NCI-H1930 (cell line): ENCODE data around the gene DGKI.
A peak's percentile ranks its signal among the peaks of the same experiment; 100 is the strongest.

ENCODE experiments used
- DNase-seq, 2 experiments: peaks; one replicate each; lab custom pipeline; 2025; lab: John Stamatoyannopoulos, UW

The DGKI gene

GRCh38 chr7:137652721-137653120 is 194.1 kb downstream of the DGKI start:
- no peak for DNase-seq

- DNase-seq: no peak
Observed at GRCh38 chr7:137647905-137648565, 198.7 kb downstream of the DGKI start.

- no peak for DNase-seq
Observed at GRCh38 chr7:137642472-137642871, 204.3 kb downstream of the DGKI start.

GRCh38 chr7:137642031-137642430 is 204.7 kb downstream of the DGKI start:
- no peak for DNase-seq

GRCh38 chr7:137636376-137636775 is 210.4 kb downstream of the DGKI start:
- no peak for DNase-seq

- no peak for DNase-seq
Observed at GRCh38 chr7:137635874-137636273, 210.9 kb downstream of the DGKI start.

GRCh38 chr7:137635132-137635531 is 211.6 kb downstream of the DGKI start:
- no peak for DNase-seq

GRCh38 chr7:137634356-137634755 is 212.4 kb downstream of the DGKI start:
- DNase-seq: no peak

GRCh38 chr7:137633133-137633532 is 213.6 kb downstream of the DGKI start:
- DNase-seq: no peak

- DNase-seq: no peak
Observed at GRCh38 chr7:137628216-137628615, 218.6 kb downstream of the DGKI start.

GRCh38 chr7:137626469-137627067 is 220.2 kb downstream of the DGKI start:
- DNase-seq: no peak

- no peak for DNase-seq
Observed at GRCh38 chr7:137625197-137625596, 221.6 kb downstream of the DGKI start.

GRCh38 chr7:137619181-137619580 is 227.6 kb downstream of the DGKI start:
- DNase-seq: no peak

GRCh38 chr7:137618748-137619147 is 228.0 kb downstream of the DGKI start:
- no peak for DNase-seq

- no peak for DNase-seq
Observed at GRCh38 chr7:137613006-137613525, 233.7 kb downstream of the DGKI start.

GRCh38 chr7:137611606-137612005 is 235.2 kb downstream of the DGKI start:
- DNase-seq: no peak

- DNase-seq: no peak
Observed at GRCh38 chr7:137609500-137609899, 237.3 kb downstream of the DGKI start.

GRCh38 chr7:137606061-137606674 is 240.6 kb downstream of the DGKI start:
- DNase-seq: peak in 1 of 2 experiments; percentile 29

GRCh38 chr7:137603043-137603442 is 243.7 kb downstream of the DGKI start:
- no peak for DNase-seq

- DNase-seq: no peak
Observed at GRCh38 chr7:137601642-137602041, 245.1 kb downstream of the DGKI start.

- DNase-seq: no peak
Observed at GRCh38 chr7:137597856-137598255, 248.9 kb downstream of the DGKI start.

- no peak for DNase-seq
Observed at GRCh38 chr7:137593115-137593711, 253.6 kb downstream of the DGKI start.
